HEK293 (cell line): ENCODE results near the gene TECTA.

Source experiments
- CTCF ChIA-PET: fragments of 350-600 bp; formaldehyde crosslinking; extraction: SDS; loops from one replicate; lab custom pipeline; 2021; ENCODE audit warnings: antibody characterized with exemption; lab: Yijun Ruan, JAX
- POLR2A ChIA-PET: fragments of 300-600 bp; formaldehyde crosslinking; extraction: SDS; loops from one replicate; lab custom pipeline; 2020; ENCODE audit warnings: antibody characterized with exemption, inconsistent platforms; lab: Yijun Ruan, JAX
- H3K27ac ChIP-seq: fragments of 200-500 bp; sonication (Bioruptor generic); 2 replicates; pipeline ENCODE4 v1.5.1; 2014; ENCODE audit warnings: low read depth, low read length, control low read depth, inconsistent platforms; ENCODE audit errors: extremely low read depth
- H3K36me3 ChIP-seq, 2 experiments: fragments of 200-500 bp in 1 of 2; sonication (Bioruptor generic) in 1 of 2; 1 replicate in 1 of 2; 2 replicates in 1 of 2; pipeline ENCODE4 v1.5.1; 2014 to 2017; ENCODE audit warnings: inconsistent platforms in 2 of 2, low read length in 2 of 2; ENCODE audit not compliant: control insufficient read depth in 2 of 2, insufficient read depth in 1 of 2
- H3K4me1 ChIP-seq: fragments of 200-500 bp; sonication (Bioruptor generic); 2 replicates; pipeline ENCODE4 v1.5.1; 2014; ENCODE audit warnings: mild to moderate bottlenecking, low read length, inconsistent platforms; ENCODE audit not compliant: control insufficient read depth, insufficient read depth
- H3K4me3 ChIP-seq: 2 replicates; pipeline ENCODE4 v1.5.1; 2011; ENCODE audit warnings: low read depth, mild to moderate bottlenecking, control low read depth, low read length, moderate library complexity
- H3K9me3 ChIP-seq: fragments of 200-500 bp; sonication (Bioruptor generic); 2 replicates; pipeline ENCODE4 v1.5.1; 2014; ENCODE audit warnings: low read depth, low read length, inconsistent platforms; ENCODE audit not compliant: control insufficient read depth, insufficient read depth
- EGR2 ChIP-seq: fragments of 450-650 bp; formaldehyde crosslinking; IDR thresholded peaks from 2 replicates; pipeline ENCODE4 v1.5.1; 2016; ENCODE audit warnings: low read depth, missing biosample characterization, missing genetic modification characterization
- FEZF1 ChIP-seq: fragments of 450-650 bp; formaldehyde crosslinking; IDR thresholded peaks from 2 replicates; pipeline ENCODE4 v1.5.1; 2016; ENCODE audit warnings: missing biosample characterization, missing genetic modification characterization
- SETDB1 ChIP-seq: IDR thresholded peaks from one replicate; pipeline ENCODE4 v1.6.1; 2017; ENCODE audit warnings: mild to moderate bottlenecking, low read length, moderate library complexity, mixed read lengths; ENCODE audit not compliant: insufficient read length
- SP3 ChIP-seq: fragments of 450-650 bp; formaldehyde crosslinking; IDR thresholded peaks from 2 replicates; pipeline ENCODE4 v1.5.1; 2016; ENCODE audit warnings: missing biosample characterization, missing genetic modification characterization
- TRIM28 ChIP-seq: IDR thresholded peaks from 2 replicates; pipeline ENCODE4 v1.6.1; 2011; ENCODE audit warnings: low read length, control low read depth, borderline replicate concordance
- ZNF114 ChIP-seq: fragments of 450-650 bp; formaldehyde crosslinking; IDR thresholded peaks from 2 replicates; pipeline ENCODE4 v1.5.0; 2017; ENCODE audit warnings: missing biosample characterization, missing genetic modification characterization
- ZNF585B ChIP-seq: fragments of 450-650 bp; formaldehyde crosslinking; IDR thresholded peaks from 2 replicates; pipeline ENCODE4 v1.5.1; 2016; ENCODE audit warnings: missing biosample characterization, missing genetic modification characterization

TECTA gene

DNA sequence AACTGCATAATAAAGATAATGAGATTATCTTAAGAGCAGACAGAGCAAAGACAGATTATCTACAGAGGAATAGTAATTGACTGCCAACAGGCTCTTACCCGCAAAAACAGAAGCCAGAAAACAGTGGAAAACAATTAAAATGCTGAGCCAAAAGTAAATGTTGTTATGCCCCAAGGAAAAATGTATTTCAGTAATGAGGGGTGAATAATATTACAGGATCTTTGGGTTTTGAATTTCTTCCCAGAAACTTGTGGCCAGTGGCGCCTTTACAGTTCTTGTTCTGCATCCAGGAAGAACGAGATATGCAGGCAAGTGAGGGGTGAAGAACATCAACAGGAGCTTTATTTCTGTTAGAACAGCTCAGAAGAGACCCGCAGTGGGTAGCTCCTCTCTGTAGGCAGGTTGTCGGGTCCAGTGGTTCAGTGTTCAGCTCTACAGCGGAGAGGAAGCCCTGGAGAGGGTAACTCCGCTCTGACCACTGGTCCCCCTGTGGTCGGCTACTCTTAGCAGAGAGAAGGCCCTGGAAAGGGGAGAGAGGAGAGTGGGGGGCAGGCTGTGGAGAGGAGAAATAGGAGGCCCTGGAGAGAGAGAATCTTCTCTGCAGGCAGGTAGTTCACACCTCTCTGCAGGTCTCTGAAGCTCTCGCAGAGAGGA, 139.7 kb downstream of the TECTA start:
- ChIA-PET CTCF (interaction anchor here (1.4 kb wide), 1 partner anchor 10 kb away, joined by 3 read pairs; no protein-coding TSS in a partner anchor), POLR2A (no interaction called here)
- no peak overlapping the region for H3K4me3 ChIP-seq
- H3K4me1 ChIP-seq = peaks cover 2% of the 10 kb centered on the region
- no peaks in the 10 kb centered on the region for H3K9me3 ChIP-seq
- H3K27ac ChIP-seq = no peak overlapping the region
- H3K36me3 ChIP-seq = no peaks in the 10 kb centered on the region
- TF ChIP-seq TRIM28 = 0 out of 2 replicates have a peak, but pooled peaks have one; percentile 23
- no peak for TF ChIP-seq ZNF114
- no peak for TF ChIP-seq SP3 (tag by site-specific recombination)
- TF ChIP-seq ZNF585B (tag by site-specific recombination) = no peak
- no peak for TF ChIP-seq FEZF1 (tag by site-specific recombination)
- no peak for TF ChIP-seq EGR2 (tag by site-specific recombination)
- peak; percentile 68 for TF ChIP-seq SETDB1
